ENCODE measurements around the gene CTNNA3.

The CTNNA3 gene

DNA sequence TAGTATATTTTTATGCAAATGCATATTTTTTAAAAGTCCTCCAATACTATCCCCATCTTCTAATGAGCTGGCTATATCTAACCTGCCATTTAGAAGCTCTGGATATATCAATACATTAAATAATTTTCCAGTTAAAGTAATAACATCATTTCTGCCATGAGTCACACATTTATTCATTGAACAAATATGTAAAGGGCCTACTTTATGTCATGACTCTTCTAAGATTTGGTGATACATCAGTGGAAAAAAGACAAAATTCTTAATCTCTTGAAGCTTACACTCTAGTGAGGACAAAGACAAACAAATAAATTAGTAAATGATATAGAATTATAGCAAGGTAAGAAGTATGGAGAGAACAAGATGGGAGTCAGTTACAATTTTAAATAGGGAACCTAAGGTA, 1487.0 kb downstream of the CTNNA3 start (continued):
- no peak for TF ChIP-seq ZNF518A (tag by site-specific recombination; conservative IDR thresholded peaks at IDR 0.05; ENCODE audit: low read depth)
- TF ChIP-seq ZNF423 (tag by site-specific recombination; IDR thresholded peaks at IDR 0.05) = no peak
- no peak for TF ChIP-seq ZNF660 (tag by site-specific recombination; IDR thresholded peaks at IDR 0.05)
- no peak for TF ChIP-seq ZSCAN23 (tag by site-specific recombination; IDR thresholded peaks at IDR 0.05)
- TF ChIP-seq GLIS2 (tag by site-specific recombination; IDR thresholded peaks at IDR 0.05) = no peak
- no peak for TF ChIP-seq ZNF510 (tag by site-specific recombination; IDR thresholded peaks at IDR 0.05; ENCODE audit: insufficient replicate concordance)

DNA sequence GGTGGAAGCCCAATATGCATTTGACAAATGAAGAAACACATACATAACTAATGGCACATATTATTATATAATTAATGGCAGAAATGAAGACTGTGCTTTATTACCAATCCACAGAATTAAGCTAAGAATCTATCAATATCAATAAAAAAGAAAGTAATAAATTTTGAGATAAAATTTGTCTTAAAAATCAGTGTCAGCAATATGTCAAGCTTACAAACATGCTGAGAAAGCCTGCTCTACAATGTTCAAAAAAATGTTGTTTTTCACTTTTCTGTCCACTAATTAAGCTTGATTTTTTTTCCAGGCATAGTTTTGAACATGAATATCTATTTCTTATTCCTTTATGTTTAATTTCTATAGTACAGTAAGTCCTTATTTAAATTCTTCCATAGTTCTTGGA, 1491.2 kb downstream of the CTNNA3 start:
- ChIA-PET CTCF (no interaction called here), POLR2A (no interaction called here)
- TF ChIP-seq HOXA7 (CRISPR knock-in tag; IDR thresholded peaks at IDR 0.05; ENCODE audit: borderline replicate concordance) (no peak), GFI1B (tag by site-specific recombination; IDR thresholded peaks at IDR 0.05) (no peak), TRIM28 (IDR thresholded peaks at IDR 0.05; ENCODE audit: borderline replicate concordance, low read length) (no peak), REPIN1 (tag by site-specific recombination; IDR thresholded peaks at IDR 0.05; ENCODE audit: low read depth) (no peak), ZNF791 (tag by site-specific recombination; IDR thresholded peaks at IDR 0.05) (no peak), SP7 (tag by site-specific recombination; IDR thresholded peaks at IDR 0.05) (no peak), ZNF10 (tag by site-specific recombination; IDR thresholded peaks at IDR 0.05) (no peak), ZNF792 (tag by site-specific recombination; IDR thresholded peaks at IDR 0.05) (no peak)
- H3K9me3 ChIP-seq (ENCODE audit: control insufficient read depth, insufficient read depth, low read depth, low read length) = no peaks in the 10 kb centered on the region
- H3K4me3 ChIP-seq (ENCODE audit: low read depth, low read length) = no peak overlapping the region
- no peaks in the 10 kb centered on the region for H3K4me1 ChIP-seq (ENCODE audit: control insufficient read depth, insufficient read depth, low read length)
- no peaks in the 10 kb centered on the region for H3K36me3 ChIP-seq (ENCODE audit: control insufficient read depth in 2 of 2, insufficient read depth in 1 of 2, low read length in 2 of 2)
- H3K27ac ChIP-seq (ENCODE audit: extremely low read depth, low read depth, low read length) = no peak overlapping the region

DNA sequence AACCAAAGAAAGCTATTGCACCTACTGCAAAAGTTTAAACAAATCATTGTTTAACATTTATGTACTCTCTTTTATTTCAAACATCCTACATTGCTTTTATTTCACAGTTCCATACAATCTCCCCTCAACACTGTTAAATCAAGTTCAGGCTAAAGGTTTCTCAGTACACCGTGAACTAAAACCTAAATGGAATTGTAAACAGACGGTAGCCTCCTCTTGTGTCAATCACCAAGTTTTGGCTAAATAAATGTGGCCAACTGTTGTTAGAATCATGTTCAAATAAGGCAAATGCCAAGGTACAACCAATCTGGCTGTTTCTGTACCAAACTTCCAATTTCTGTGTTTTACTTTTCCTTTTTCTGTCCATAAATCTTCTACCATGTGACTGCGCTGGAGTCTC, 1493.9 kb downstream of the CTNNA3 start:
- Histone ChIP-seq H3K4me1 (ENCODE audit: control insufficient read depth, insufficient read depth, low read length) (no peaks in the 10 kb centered on the region), H3K9me3 (ENCODE audit: control insufficient read depth, insufficient read depth, low read depth, low read length) (no peaks in the 10 kb centered on the region), H3K4me3 (ENCODE audit: low read depth, low read length) (no peak overlapping the region), H3K27ac (ENCODE audit: extremely low read depth, low read depth, low read length) (no peak overlapping the region), H3K36me3 (ENCODE audit: control insufficient read depth in 2 of 2, insufficient read depth in 1 of 2, low read length in 2 of 2) (no peaks in the 10 kb centered on the region)
- TF ChIP-seq ZNF16 (tag by site-specific recombination; IDR thresholded peaks at IDR 0.05; ENCODE audit: low read depth) (no peak), ZNF302 (tag by site-specific recombination; IDR thresholded peaks at IDR 0.05; ENCODE audit: low read depth) (no peak), ZNF837 (tag by site-specific recombination; IDR thresholded peaks at IDR 0.05) (no peak), ZNF513 (tag by site-specific recombination; IDR thresholded peaks at IDR 0.05) (no peak), ZNF221 (tag by site-specific recombination; IDR thresholded peaks at IDR 0.05; ENCODE audit: borderline replicate concordance) (no peak), ZNF843 (tag by site-specific recombination; IDR thresholded peaks at IDR 0.05) (no peak), ZNF433 (tag by site-specific recombination; IDR thresholded peaks at IDR 0.05; ENCODE audit: low read depth) (no peak), ZBTB20 (tag by site-specific recombination; IDR thresholded peaks at IDR 0.05) (no peak), ZNF785 (tag by site-specific recombination; IDR thresholded peaks at IDR 0.05) (no peak), ZNF654 (tag by site-specific recombination; IDR thresholded peaks at IDR 0.05; ENCODE audit: low read depth) (no peak)
- TF ChIP-seq, protein P1, sequence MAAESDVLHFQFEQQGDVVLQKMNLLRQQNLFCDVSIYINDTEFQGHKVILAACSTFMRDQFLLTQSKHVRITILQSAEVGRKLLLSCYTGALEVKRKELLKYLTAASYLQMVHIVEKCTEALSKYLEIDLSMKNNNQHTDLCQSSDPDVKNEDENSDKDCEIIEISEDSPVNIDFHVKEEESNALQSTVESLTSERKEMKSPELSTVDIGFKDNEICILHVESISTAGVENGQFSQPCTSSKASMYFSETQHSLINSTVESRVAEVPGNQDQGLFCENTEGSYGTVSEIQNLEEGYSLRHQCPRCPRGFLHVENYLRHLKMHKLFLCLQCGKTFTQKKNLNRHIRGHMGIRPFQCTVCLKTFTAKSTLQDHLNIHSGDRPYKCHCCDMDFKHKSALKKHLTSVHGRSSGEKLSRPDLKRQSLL (tag by site-specific recombination; IDR thresholded peaks at IDR 0.05) = no peak
- TF ChIP-seq, protein P2, sequence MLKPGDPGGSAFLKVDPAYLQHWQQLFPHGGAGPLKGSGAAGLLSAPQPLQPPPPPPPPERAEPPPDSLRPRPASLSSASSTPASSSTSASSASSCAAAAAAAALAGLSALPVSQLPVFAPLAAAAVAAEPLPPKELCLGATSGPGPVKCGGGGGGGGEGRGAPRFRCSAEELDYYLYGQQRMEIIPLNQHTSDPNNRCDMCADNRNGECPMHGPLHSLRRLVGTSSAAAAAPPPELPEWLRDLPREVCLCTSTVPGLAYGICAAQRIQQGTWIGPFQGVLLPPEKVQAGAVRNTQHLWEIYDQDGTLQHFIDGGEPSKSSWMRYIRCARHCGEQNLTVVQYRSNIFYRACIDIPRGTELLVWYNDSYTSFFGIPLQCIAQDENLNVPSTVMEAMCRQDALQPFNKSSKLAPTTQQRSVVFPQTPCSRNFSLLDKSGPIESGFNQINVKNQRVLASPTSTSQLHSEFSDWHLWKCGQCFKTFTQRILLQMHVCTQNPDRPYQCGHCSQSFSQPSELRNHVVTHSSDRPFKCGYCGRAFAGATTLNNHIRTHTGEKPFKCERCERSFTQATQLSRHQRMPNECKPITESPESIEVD (tag by site-specific recombination; IDR thresholded peaks at IDR 0.05) = no peak
- CTCF ChIA-PET = no interaction called here
- POLR2A ChIA-PET = no interaction called here
